ENCODE data around the gene SPRY4.

GRCh38 chr5:142317753-142318152 lies 7.1 kb downstream of the SPRY4 start:
- TF ChIP-seq POLR2AphosphoS5 (IDR thresholded peaks at IDR 0.05; ENCODE audit: borderline replicate concordance, low read depth, low read length) (no peak), EZH2 (IDR thresholded peaks at IDR 0.05) (no peak), FOXP2 (optimal IDR thresholded peaks at IDR 0.05; ENCODE audit: control extremely low read depth, extremely low read length, insufficient read depth) (no peak)

Measured in SK-N-MC (cell line).